Measurements from ENCODE around the gene SPNS2.

DNA sequence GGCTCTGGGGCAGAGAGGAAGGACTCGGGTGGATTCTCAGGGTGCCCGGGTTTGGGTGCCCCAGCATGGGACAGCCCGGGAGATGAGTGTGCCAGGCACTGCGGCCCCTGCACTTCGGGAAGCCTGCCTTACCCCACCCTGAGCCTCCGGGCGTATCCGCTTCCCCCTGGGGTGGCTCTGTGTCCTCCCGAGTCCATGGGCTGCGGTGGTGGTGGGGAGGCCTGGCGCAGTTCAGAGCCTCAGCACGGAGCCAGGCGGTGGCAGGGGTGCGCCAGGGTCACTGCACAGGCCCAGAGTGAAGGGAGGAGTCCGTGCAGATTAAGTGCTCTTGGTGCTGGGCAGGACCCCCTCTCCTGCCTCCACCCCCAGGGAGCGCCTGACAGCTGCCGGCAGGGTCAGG is 35.8 kb downstream of the SPNS2 start:
- TF ChIP-seq, protein P1, sequence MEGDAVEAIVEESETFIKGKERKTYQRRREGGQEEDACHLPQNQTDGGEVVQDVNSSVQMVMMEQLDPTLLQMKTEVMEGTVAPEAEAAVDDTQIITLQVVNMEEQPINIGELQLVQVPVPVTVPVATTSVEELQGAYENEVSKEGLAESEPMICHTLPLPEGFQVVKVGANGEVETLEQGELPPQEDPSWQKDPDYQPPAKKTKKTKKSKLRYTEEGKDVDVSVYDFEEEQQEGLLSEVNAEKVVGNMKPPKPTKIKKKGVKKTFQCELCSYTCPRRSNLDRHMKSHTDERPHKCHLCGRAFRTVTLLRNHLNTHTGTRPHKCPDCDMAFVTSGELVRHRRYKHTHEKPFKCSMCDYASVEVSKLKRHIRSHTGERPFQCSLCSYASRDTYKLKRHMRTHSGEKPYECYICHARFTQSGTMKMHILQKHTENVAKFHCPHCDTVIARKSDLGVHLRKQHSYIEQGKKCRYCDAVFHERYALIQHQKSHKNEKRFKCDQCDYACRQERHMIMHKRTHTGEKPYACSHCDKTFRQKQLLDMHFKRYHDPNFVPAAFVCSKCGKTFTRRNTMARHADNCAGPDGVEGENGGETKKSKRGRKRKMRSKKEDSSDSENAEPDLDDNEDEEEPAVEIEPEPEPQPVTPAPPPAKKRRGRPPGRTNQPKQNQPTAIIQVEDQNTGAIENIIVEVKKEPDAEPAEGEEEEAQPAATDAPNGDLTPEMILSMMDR (IDR thresholded peaks at IDR 0.05), result no peak
- no peak for TF ChIP-seq POLR2A (IDR thresholded peaks at IDR 0.05)

Measured in body of pancreas (tissue), 4 donors.